Ramos (cell line): ENCODE data around the gene ETF1.

Experiments used
- in situ Hi-C: fragments of 300-500 bp; cut with MboI; formaldehyde crosslinking; loops from one replicate; pipeline ENCODE4 v1.14.3; 2022; ENCODE audit warnings: low sequenced_read_pairs; ENCODE audit not compliant: unreplicated experiment

The ETF1 gene

DNA sequence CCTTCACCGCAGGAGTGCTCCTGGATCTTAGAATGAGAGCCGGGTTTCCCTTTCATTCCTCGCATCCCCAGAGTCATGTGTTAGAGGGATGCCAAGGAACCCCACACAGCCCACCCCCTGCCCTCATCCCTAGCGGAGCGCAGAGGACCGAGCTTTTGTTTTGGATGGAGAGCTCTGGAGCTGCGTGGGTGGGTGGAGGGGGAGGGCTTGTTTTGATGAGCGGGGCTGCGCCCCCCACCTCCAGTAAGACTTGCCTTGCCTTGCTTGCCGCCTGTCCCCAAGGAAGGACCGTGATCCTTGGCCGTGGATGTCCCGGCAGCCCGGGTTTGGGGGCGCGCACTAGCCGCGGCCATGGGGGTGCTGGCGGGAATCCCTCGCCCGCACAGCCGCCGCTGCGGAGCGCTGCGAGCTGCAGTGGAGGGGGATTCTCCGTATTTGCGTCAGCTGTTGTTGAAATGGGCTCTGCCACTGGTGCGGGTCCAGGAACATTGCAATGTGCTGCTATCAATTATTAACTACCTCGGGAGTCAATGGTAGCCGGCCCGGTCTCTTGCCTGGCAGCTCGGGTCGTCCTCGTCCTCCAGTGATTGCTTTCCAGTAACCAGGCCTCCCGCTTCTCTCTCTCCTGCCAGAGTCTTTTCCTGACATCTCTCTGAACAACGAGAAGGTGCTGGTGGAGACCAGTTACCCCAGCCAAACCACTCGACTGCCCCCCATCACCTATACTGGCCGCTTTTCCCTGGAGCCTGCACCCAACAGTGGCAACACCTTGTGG is 76.7 kb downstream of the ETF1 start:
- in situ Hi-C loops: no loop called here

DNA sequence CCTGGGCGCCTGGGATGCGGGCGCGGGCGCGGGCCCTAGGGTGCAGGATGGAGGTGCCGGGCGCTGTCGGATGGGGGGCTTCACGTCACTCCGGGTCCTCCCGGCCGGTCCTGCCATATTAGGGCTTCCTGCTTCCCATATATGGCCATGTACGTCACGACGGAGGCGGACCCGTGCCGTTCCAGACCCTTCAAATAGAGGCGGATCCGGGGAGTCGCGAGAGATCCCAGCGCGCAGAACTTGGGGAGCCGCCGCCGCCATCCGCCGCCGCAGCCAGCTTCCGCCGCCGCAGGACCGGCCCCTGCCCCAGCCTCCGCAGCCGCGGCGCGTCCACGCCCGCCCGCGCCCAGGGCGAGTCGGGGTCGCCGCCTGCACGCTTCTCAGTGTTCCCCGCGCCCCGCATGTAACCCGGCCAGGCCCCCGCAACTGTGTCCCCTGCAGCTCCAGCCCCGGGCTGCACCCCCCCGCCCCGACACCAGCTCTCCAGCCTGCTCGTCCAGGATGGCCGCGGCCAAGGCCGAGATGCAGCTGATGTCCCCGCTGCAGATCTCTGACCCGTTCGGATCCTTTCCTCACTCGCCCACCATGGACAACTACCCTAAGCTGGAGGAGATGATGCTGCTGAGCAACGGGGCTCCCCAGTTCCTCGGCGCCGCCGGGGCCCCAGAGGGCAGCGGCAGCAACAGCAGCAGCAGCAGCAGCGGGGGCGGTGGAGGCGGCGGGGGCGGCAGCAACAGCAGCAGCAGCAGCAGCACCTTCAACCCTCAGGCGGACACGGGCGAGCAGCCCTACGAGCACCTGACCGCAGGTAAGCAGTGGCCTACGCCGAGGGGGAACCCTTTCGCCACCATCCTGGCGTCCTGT is 77.5 kb downstream of the ETF1 start, which contains the start of gene EGR1:
TSS of gene EGR1 (plus strand) at position 219 of the 864 bp plus-strand sequence. CDS start at position 502, 283 bp downstream.
- in situ Hi-C loops: no loop called here

DNA sequence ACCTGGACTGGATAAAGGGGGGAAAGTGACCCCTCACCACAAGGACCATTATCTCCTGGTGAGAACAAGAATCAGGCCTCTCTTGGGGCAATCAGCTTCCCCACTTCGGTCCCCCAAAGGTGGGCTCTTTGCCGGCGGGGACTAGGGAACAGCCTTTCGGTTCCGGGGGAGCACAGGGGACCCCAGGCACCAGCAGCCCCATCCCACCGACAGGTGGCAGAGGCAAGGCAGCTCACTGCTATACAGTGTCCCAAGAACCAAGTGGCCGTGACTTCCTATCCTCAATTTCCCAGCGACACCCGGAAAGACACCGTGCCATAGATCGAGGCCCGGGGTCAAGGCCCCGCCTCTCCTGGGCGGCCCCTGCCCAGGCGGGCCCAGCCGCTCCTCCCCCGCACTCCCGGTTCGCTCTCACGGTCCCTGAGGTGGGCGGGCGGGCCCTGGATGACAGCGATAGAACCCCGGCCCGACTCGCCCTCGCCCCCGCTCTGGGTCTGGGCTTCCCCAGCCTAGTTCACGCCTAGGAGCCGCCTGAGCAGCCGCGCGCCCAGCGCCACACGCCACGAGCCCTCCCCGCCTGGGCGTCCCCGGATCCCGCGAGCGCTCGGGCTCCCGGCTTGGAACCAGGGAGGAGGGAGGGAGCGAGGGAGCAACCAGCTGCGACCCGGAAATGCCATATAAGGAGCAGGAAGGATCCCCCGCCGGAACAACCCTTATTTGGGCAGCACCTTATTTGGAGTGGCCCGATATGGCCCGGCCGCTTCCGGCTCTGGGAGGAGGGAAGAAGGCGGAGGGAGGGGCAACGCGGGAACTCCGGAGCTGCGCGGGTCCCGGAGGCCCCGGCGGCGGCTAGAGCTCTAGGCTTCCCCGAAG is 78.4 kb downstream of the ETF1 start:
- in situ Hi-C loops: no loop called here

DNA sequence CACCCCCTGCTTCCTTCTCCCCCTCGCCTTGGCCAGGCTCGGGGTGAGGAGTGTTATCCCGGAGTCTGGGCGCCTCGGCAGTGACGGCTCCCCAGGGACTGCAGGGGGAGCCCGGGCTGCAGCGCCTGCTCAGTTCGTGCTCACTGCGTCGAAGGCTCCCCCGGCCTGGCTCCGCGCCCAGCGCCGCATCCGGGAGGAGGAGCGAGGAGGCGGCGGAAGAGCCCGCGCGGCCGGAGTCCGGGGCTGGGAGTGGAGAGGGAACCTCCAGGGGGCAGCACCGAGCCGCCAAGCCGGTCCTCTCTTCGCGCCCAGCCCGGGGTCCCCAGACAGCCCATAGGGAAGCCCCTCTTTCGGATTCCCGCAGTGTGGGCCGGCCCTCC is 79.0 kb downstream of the ETF1 start:
- in situ Hi-C loops: no loop called here

DNA sequence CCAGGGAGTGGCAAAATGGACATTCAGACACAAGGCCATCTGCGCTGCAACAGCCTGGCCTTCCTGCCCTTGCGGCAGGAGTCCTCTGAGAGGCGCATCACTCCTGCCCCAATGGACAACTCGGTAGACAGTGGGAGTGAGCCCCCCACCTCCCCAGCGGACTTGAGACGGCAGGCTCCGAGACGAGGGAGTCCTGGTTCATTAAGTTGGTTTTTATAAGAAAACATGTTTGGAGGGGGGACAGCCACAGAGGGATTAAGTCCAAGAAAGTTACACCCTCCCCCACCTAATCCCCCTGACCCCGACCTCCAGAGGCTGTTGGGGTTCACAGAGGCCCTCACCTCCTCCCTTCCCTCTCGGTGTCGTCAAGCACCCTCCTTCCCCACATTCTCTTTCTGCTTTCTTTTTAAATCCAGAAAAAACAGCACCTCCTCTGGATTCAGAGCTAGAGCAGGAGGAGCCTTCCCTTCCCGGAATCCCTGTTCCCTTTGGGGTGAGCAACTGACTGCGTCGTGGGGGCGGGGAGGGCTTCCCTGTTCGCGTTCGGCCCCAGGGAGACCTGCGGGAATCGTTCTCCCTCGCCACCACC is 79.5 kb downstream of the ETF1 start:
- in situ Hi-C loops: no loop called here

DNA sequence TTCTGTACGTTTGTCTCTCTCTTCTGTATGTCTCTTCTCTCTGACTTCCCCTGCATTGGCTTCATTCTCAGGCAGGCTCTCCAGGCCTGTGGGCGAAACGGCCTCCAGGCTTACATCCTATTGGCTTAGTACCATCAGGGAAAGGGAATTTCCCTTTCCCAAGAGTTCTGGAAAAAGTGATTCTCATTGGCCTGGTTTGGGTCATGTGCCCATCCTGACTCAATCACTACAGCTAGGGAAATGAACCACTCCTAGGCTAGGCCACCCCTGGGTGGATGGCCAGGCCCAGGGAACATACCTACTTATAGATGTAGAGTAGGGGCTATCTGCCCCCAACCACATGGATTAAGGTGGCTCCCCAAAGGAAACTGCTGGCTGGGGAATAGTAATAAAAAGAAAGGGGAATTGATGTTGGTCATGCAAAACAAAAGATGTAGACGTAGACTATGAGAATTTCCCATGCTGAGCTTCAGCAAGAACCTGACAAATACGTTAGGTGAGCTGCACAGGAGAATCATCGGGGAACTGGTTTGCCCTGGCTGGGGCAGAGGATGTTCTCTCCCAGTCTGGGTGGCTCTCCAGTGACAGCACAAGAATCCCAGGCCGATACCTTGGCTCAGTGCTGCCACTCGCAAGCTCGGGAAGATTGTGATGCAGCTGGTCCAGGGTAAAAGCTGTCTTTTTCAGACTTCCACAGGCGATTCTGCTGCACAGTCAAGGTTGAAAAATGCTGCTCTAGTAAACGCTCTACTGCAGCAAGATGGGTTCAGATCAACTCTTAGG is 81.5 kb downstream of the ETF1 start:
- in situ Hi-C loops: no loop called here

DNA sequence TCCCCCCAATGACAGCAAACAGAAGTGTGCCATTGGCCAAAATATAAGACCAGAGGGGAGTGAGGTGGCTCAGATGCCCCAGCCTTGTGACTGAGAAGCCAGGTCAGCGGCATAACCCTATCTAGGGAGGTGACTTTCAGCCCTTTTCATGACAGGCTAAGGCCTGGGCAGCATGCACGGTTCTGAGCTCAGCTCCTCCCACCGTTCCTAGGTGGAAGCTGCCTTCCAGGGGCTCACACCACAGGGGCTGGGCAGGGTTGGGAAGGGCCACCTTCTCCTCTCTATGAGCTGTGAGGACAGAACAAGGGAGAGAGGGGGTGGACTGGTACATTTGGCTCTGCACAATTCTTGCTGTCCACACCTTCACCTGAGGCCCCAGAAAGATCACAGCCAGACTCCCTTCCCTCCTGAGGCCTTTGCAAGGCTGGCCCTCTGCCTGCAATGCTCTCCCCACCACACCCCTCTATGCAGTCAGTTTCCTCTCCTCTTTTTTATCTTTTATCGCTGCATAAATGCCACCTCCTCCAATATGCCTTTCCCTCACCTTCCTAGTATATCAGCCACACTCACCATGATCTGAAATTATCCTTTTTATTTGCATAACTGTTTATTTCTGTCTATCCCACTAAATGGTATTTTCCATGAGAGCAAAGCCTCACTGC is 82.9 kb downstream of the ETF1 start:
- in situ Hi-C loops: no loop called here

DNA sequence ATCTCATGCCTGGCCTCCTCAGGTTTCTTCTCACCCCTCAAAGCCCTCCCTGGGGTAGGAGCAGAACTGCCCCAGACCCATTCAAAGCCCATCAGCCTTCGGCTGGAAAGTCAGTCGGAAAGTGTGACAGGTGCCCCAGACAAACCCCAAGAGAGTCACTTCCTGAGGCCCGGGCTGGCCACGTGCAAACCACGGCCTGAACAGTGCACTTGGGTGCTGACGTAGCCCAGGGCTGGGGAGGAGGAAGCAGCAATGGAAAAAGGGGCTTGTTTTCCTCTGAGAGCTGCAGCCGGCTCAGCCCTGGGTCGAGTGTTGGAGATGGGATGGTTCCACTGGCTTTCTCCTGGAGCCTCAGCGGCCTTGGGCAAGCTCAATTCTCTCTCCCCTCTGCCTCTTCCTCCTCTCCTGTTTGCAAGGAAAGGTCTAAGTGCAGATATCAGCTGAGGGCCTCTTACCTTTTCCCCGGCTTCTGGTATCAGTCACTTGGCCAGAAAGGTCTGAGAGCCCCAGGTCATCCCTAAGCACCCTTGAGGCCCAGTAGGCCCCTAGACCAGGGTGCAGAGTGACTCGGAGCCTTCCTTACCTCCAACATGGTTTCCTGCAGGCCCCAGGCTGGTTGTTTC is 83.6 kb downstream of the ETF1 start:
- in situ Hi-C loops: no loop called here

DNA sequence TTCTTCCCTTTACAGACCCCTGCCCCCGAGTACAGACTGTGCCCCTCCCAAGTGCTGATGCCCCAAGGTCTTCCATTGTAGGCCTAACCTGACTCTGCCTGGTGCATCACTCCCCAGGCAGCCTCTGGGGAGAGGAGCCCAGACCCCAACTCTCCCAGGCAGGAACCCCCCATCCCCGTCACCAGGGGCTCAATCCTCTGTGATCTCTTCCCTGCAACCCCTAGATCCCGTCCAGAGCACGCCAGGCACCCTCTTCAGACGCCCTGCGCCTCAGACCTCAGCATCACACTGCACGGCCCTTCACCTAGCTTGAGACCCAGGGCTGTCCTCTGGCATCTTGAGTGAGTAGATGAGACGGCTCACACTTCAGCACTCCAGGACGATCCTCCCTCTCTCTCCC is 84.2 kb downstream of the ETF1 start:
- in situ Hi-C loops: no loop called here

DNA sequence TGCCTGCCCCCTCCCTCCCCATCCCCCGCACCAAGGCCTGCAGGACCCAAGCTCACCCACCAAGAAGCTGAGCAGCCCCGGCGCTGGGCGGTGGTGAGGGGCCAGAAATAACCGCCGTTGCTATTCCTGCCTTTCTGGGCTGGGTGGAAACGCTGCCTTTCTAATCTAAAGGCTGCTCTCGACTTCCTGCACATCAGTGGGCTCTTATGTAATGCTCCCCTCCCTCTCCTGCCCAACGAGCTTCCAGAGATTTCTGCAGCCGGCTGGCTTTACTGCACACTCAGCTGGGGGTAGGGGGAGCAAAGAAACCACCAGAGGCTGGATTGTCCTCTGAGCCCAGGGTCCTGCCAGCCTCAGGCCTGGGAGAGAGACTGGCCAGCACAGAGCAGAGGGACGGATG is 84.7 kb downstream of the ETF1 start:
- in situ Hi-C loops: no loop called here

DNA sequence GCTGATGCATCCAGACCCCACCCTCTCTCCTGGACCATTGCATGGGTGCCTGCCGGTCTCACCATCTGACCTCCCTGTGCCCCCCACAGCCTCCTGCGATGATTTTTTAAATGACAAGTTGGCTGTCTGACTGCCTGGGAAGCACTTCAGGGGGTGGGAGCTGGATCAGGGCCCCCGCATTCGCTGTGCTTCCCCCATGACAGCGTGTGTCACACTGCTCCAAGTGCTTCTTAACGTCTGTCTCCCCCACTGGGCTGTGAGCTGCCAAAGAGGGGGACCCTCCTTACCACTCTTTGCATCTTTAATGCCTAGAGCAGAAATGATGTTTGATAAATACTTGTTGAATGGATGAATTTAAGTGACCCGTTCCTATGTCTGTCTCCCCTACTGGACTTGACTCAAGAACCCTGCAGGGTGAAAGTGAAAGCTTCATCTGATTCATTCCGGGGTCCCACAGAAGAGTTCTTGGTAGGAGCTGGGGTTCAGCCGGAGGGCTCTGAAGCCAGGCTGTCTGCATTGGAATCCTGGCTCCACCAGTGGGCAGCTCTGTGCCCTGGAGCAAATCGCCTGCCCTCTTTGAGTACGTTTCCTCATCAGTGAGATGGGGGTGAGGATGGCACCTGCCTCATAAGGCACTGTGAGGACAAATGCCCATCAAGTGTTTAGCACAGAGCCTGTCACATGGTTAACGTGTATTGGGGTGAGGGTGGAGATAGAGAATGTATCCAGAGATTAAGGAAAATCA is 85.3 kb downstream of the ETF1 start:
- in situ Hi-C loops: no loop called here
